DND-41 (cell line): ENCODE results near the gene VWC2.

ENCODE experiments used
- CTCF ChIP-seq: IDR thresholded peaks from 2 replicates; pipeline ENCODE4 v1.5.1; 2012; ENCODE audit warnings: borderline replicate concordance, low read length, moderate library complexity, mild to moderate bottlenecking; ENCODE audit not compliant: poor library complexity, severe bottlenecking; ENCODE audit errors: extremely low read depth
- EZH2 ChIP-seq: IDR thresholded peaks from 3 replicates; pipeline ENCODE4 v1.6.1; 2012; ENCODE audit warnings: borderline replicate concordance, low read depth, mild to moderate bottlenecking, moderate library complexity, low read length, inconsistent platforms; ENCODE audit not compliant: severe bottlenecking

- TF ChIP-seq CTCF (no peak), EZH2 (no peak)
Observed at GRCh38 chr7:49768835-49769234, 4.6 kb upstream of the VWC2 start.
